ENCODE data around the gene PARP11. TPM values are rescaled to one million over a fixed set of nuclear protein-coding genes. Genes with fewer than 3 reads are reported as not detected.
A peak's percentile ranks its signal among the peaks of the same experiment; 100 is the strongest.

Gene PARP11
- total RNA-seq, 1 donor from 2014 or later = 19.0 TPM

- TF ChIP-seq CTCF (IDR thresholded peaks at IDR 0.05; ENCODE audit: partially characterized antibody, unreplicated experiment) = no peak
- Mint-ChIP-seq H3K27ac (ENCODE audit: unreplicated experiment) (peak overlapping the region; percentile 78), H3K27me3 (ENCODE audit: unreplicated experiment) (no peaks in the 10 kb centered on the region), H3K36me3 (ENCODE audit: unreplicated experiment) (no peaks in the 10 kb centered on the region), H3K4me1 (ENCODE audit: low read depth, unreplicated experiment) (peaks cover 14% of the 10 kb centered on the region), H3K4me3 (ENCODE audit: unreplicated experiment) (peak overlapping the region; percentile 43), H3K9me3 (ENCODE audit: unreplicated experiment) (no peaks in the 10 kb centered on the region)
- no peak for DNase-seq
Measured at GRCh38 chr12:3896801-3897351, 23.7 kb upstream of the PARP11 start.

- peaks cover 14% of the 10 kb centered on the region for H3K4me1 Mint-ChIP-seq (ENCODE audit: low read depth, unreplicated experiment)
- peak overlapping the region; percentile 78 for H3K27ac Mint-ChIP-seq (ENCODE audit: unreplicated experiment)
- H3K4me3 Mint-ChIP-seq (ENCODE audit: unreplicated experiment) = peak overlapping the region; percentile 43
- TF ChIP-seq CTCF (IDR thresholded peaks at IDR 0.05; ENCODE audit: partially characterized antibody, unreplicated experiment) = no peak
- H3K27me3 Mint-ChIP-seq (ENCODE audit: unreplicated experiment) = no peaks in the 10 kb centered on the region
- no peaks in the 10 kb centered on the region for H3K9me3 Mint-ChIP-seq (ENCODE audit: unreplicated experiment)
- H3K36me3 Mint-ChIP-seq (ENCODE audit: unreplicated experiment) = no peaks in the 10 kb centered on the region
- no peak for DNase-seq
Measured at GRCh38 chr12:3896356-3896755, 23.2 kb upstream of the PARP11 start.

DNA sequence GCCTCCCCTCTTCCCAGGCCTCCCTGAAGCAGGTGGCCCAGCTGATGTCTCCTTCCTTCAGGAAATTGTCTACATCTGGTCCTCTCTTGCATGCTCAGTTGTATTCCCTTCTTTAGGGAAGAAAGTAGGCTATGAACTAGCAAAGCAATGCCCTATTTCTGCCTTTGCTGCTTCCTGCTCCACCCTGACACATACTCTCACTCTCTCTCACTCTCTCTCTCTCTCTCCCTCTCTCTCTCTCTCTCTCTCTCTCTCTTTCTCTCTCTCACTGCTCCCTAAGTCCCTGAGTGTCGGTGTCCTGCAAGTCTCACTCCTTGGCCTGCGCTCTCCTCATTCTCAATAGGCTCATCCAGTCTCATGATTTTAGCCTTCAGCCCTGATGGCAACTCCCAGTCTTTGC is 19.4 kb upstream of the PARP11 start:
- Mint-ChIP-seq H3K27ac (ENCODE audit: unreplicated experiment) (no peak overlapping the region), H3K9me3 (ENCODE audit: unreplicated experiment) (no peaks in the 10 kb centered on the region), H3K36me3 (ENCODE audit: unreplicated experiment) (no peaks in the 10 kb centered on the region), H3K27me3 (ENCODE audit: unreplicated experiment) (no peaks in the 10 kb centered on the region), H3K4me1 (ENCODE audit: low read depth, unreplicated experiment) (peaks cover 13% of the 10 kb centered on the region), H3K4me3 (ENCODE audit: unreplicated experiment) (no peak overlapping the region)
- TF ChIP-seq CTCF (IDR thresholded peaks at IDR 0.05; ENCODE audit: partially characterized antibody, unreplicated experiment) = no peak
- DNase-seq = no peak

DNA sequence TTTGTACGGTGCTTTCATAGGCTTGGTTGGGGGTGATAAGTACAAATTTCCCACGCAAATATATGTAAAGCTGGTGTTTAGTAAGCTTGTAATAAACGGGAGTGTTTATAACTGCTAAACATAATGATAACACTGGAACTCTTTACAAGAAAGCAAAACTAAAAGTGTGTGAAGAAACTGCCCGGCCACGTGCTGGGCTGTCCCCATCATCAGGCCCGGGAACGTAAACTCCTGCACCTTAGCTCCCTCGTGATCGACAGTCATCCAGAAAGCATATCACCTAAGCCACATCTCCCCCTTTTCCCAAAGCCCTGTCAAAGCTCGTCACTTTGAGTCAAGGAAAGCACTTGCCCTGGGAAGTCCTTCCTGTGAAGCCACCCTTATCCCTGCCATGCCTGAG is 18.0 kb upstream of the PARP11 start:
- Mint-ChIP-seq H3K4me1 (ENCODE audit: low read depth, unreplicated experiment) (no peaks in the 10 kb centered on the region), H3K27ac (ENCODE audit: unreplicated experiment) (no peak overlapping the region), H3K27me3 (ENCODE audit: unreplicated experiment) (no peaks in the 10 kb centered on the region), H3K36me3 (ENCODE audit: unreplicated experiment) (no peaks in the 10 kb centered on the region), H3K9me3 (ENCODE audit: unreplicated experiment) (no peaks in the 10 kb centered on the region), H3K4me3 (ENCODE audit: unreplicated experiment) (no peak overlapping the region)
- TF ChIP-seq CTCF (IDR thresholded peaks at IDR 0.05; ENCODE audit: partially characterized antibody, unreplicated experiment) = no peak
- DNase-seq = no peak

- DNase-seq = no peak
- no peaks in the 10 kb centered on the region for H3K27me3 Mint-ChIP-seq (ENCODE audit: unreplicated experiment)
- H3K4me1 Mint-ChIP-seq (ENCODE audit: low read depth, unreplicated experiment) = peaks cover 4% of the 10 kb centered on the region
- TF ChIP-seq CTCF (IDR thresholded peaks at IDR 0.05; ENCODE audit: partially characterized antibody, unreplicated experiment) = no peak
- H3K36me3 Mint-ChIP-seq (ENCODE audit: unreplicated experiment) = no peaks in the 10 kb centered on the region
- H3K9me3 Mint-ChIP-seq (ENCODE audit: unreplicated experiment) = no peaks in the 10 kb centered on the region
- no peak overlapping the region for H3K4me3 Mint-ChIP-seq (ENCODE audit: unreplicated experiment)
- H3K27ac Mint-ChIP-seq (ENCODE audit: unreplicated experiment) = no peak overlapping the region
Measured at GRCh38 chr12:3888659-3889058, 15.5 kb upstream of the PARP11 start.
